ENCODE results near the gene RTKN2. TPM values are rescaled to one million over a fixed set of nuclear protein-coding genes. Genes with fewer than 3 reads are reported as not detected.

Gene RTKN2
- polyA plus RNA-seq, 1 donor from 2014 or later: 4.7 TPM

DNA sequence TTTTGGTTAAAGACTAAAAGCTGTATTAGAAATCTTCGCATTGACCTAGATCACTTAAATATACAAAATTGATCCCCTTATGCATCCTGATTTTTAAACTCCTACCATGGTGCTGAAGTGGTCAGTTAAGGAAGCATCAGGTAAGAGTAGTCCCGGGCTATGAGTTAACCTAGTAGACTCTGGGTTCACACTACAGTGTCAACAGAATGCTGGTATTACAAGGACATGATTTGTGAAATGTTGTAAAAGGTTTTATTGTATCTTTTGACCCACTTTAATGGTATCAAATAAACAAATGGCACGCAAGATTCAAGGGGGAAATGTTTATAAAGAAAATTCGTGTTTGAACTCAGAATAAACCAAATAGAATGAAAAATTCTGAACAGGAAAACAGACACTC, 36.8 kb downstream of the RTKN2 start:
- Histone ChIP-seq H3K4me2 (ENCODE audit: low read length) (no peak overlapping the region), H3K27ac (ENCODE audit: low read length) (no peak overlapping the region)

GRCh38 chr10:62231371-62231770, 37.3 kb downstream of the RTKN2 start:
- no peaks in the 10 kb centered on the region for H3K79me2 ChIP-seq (replicated peaks; ENCODE audit: insufficient read depth, low read length)
- no peak overlapping the region for H3K4me3 ChIP-seq (ENCODE audit: low read length)
- H3F3A ChIP-seq (ENCODE audit: insufficient read depth, low read length, poor library complexity, severe bottlenecking): no peaks in the 10 kb centered on the region
- H3K36me3 ChIP-seq (ENCODE audit: insufficient read depth, low read length): no peaks in the 10 kb centered on the region
- H3K27ac ChIP-seq (ENCODE audit: low read length): no peak overlapping the region
- no peaks in the 10 kb centered on the region for H4K20me1 ChIP-seq (ENCODE audit: insufficient read depth)
- H2AFZ ChIP-seq (ENCODE audit: low read depth, low read length): no peak overlapping the region
- H3K9ac ChIP-seq (ENCODE audit: low read length): no peak overlapping the region
- no peaks in the 10 kb centered on the region for H3K9me3 ChIP-seq (ENCODE audit: low read length)
- no peaks in the 10 kb centered on the region for H3K27me3 ChIP-seq (ENCODE audit: insufficient read depth, low read depth, low read length)
- TF ChIP-seq SMC3 (conservative IDR thresholded peaks at IDR 0.05; ENCODE audit: poor library complexity): no peak
- H3K4me2 ChIP-seq (ENCODE audit: low read length): no peak overlapping the region
- H3K9me2 ChIP-seq (ENCODE audit: insufficient read depth, low read length): no peaks in the 10 kb centered on the region

More for the DNA sequence above, 36.8 kb downstream of the RTKN2 start:
- no peak overlapping the region for H3K9ac ChIP-seq (ENCODE audit: low read length)
- no peak overlapping the region for H3K4me3 ChIP-seq (ENCODE audit: low read length)
- no peaks in the 10 kb centered on the region for H3K79me2 ChIP-seq (replicated peaks; ENCODE audit: insufficient read depth, low read length)
- H3K9me3 ChIP-seq (ENCODE audit: low read length): no peaks in the 10 kb centered on the region
- no peaks in the 10 kb centered on the region for H3F3A ChIP-seq (ENCODE audit: insufficient read depth, low read length, poor library complexity, severe bottlenecking)
- H3K36me3 ChIP-seq (ENCODE audit: insufficient read depth, low read length): no peaks in the 10 kb centered on the region
- no peaks in the 10 kb centered on the region for H3K27me3 ChIP-seq (ENCODE audit: insufficient read depth, low read depth, low read length)
- no peak overlapping the region for H2AFZ ChIP-seq (ENCODE audit: low read depth, low read length)
- no peaks in the 10 kb centered on the region for H3K9me2 ChIP-seq (ENCODE audit: insufficient read depth, low read length)
- no peaks in the 10 kb centered on the region for H4K20me1 ChIP-seq (ENCODE audit: insufficient read depth)
- TF ChIP-seq MXI1 (conservative IDR thresholded peaks at IDR 0.05; ENCODE audit: poor library complexity, severe bottlenecking): no peak

DNA sequence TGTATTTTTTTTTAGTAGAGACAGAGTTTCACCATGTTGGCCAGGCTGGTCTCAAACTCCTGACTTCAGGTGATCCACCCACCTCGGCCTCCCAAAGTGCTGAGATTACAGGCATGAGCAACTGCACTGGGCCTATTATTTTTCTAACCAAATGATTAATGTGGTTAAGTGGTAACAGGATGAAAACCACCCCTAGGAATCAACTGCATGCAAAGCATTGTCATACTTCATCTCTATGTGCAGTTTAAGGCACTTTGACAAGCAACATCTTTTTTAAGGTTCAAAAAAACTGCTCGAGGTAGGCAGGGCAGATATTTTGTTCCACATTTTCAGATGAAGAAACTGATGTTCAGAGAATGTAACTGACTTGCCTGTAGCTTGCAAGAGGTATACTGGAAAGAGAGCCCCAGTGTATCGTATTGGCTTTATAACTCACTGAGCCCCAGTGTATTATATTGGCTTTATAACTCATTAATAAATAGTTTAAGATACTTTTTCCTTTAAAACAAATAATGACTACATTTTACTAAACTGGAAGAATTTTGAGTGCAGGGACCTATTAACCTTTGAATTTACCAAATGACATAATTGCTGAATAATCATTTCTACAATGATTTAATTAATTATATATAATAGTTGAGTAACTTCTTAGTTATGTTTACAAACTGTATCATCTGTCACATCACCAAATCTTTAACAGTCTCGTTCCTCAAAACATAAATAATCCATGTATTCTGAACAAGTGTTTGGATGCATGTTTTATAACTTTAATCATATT, 38.1 kb downstream of the RTKN2 start:
- no peak overlapping the region for H3K4me3 ChIP-seq (ENCODE audit: low read length)
- H3K9ac ChIP-seq (ENCODE audit: low read length): no peak overlapping the region
- H3F3A ChIP-seq (ENCODE audit: insufficient read depth, low read length, poor library complexity, severe bottlenecking): no peaks in the 10 kb centered on the region
- no peaks in the 10 kb centered on the region for H3K9me3 ChIP-seq (ENCODE audit: low read length)
- no peak overlapping the region for H2AFZ ChIP-seq (ENCODE audit: low read depth, low read length)
- H3K27ac ChIP-seq (ENCODE audit: low read length): no peak overlapping the region
- no peaks in the 10 kb centered on the region for H3K9me2 ChIP-seq (ENCODE audit: insufficient read depth, low read length)
- H4K20me1 ChIP-seq (ENCODE audit: insufficient read depth): no peaks in the 10 kb centered on the region
- H3K4me2 ChIP-seq (ENCODE audit: low read length): no peak overlapping the region
- H3K36me3 ChIP-seq (ENCODE audit: insufficient read depth, low read length): no peaks in the 10 kb centered on the region
- H3K27me3 ChIP-seq (ENCODE audit: insufficient read depth, low read depth, low read length): no peaks in the 10 kb centered on the region
- H3K79me2 ChIP-seq (replicated peaks; ENCODE audit: insufficient read depth, low read length): no peaks in the 10 kb centered on the region
- TF ChIP-seq MXI1 (conservative IDR thresholded peaks at IDR 0.05; ENCODE audit: poor library complexity, severe bottlenecking) (no peak), EP300 (conservative IDR thresholded peaks at IDR 0.05; ENCODE audit: poor library complexity, severe bottlenecking) (no peak), REST (IDR thresholded peaks at IDR 0.05; ENCODE audit: borderline replicate concordance) (no peak), POLR2AphosphoS5 (IDR thresholded peaks at IDR 0.05) (no peak)

DNA sequence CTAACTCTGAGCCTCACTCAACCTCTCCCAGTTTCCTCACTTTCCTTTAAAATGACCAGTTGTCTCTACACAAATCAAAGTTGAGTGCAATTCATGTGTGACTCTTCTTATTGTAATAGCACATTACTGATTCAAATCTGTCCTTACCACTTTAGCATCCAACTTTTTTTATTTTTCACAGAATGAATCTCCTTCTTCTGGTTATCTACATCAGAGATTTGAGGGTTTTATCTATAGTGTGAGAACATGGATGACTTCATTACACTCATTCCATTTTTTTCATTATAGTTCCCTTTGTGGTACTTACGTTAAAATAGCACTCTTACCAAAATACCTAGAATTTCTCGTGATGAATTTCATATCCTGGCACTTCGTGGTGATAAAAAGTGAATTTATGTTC, 43.3 kb downstream of the RTKN2 start:
- Histone ChIP-seq H3K4me2 (ENCODE audit: low read length) (no peak overlapping the region), H3K27me3 (ENCODE audit: insufficient read depth, low read depth, low read length) (no peaks in the 10 kb centered on the region), H3K4me3 (ENCODE audit: low read length) (no peak overlapping the region), H3K9ac (ENCODE audit: low read length) (no peak overlapping the region), H3K9me2 (ENCODE audit: insufficient read depth, low read length) (no peaks in the 10 kb centered on the region), H3K9me3 (ENCODE audit: low read length) (no peaks in the 10 kb centered on the region), H3K79me2 (replicated peaks; ENCODE audit: insufficient read depth, low read length) (no peaks in the 10 kb centered on the region), H4K20me1 (ENCODE audit: insufficient read depth) (no peaks in the 10 kb centered on the region), H3K27ac (ENCODE audit: low read length) (no peak overlapping the region), H3F3A (ENCODE audit: insufficient read depth, low read length, poor library complexity, severe bottlenecking) (no peaks in the 10 kb centered on the region), H3K36me3 (ENCODE audit: insufficient read depth, low read length) (no peaks in the 10 kb centered on the region), H2AFZ (ENCODE audit: low read depth, low read length) (no peak overlapping the region)
- TF ChIP-seq MXI1 (conservative IDR thresholded peaks at IDR 0.05; ENCODE audit: poor library complexity, severe bottlenecking): no peak
- TF ChIP-seq SMC3 (conservative IDR thresholded peaks at IDR 0.05; ENCODE audit: poor library complexity): no peak
- TF ChIP-seq, protein P1, sequence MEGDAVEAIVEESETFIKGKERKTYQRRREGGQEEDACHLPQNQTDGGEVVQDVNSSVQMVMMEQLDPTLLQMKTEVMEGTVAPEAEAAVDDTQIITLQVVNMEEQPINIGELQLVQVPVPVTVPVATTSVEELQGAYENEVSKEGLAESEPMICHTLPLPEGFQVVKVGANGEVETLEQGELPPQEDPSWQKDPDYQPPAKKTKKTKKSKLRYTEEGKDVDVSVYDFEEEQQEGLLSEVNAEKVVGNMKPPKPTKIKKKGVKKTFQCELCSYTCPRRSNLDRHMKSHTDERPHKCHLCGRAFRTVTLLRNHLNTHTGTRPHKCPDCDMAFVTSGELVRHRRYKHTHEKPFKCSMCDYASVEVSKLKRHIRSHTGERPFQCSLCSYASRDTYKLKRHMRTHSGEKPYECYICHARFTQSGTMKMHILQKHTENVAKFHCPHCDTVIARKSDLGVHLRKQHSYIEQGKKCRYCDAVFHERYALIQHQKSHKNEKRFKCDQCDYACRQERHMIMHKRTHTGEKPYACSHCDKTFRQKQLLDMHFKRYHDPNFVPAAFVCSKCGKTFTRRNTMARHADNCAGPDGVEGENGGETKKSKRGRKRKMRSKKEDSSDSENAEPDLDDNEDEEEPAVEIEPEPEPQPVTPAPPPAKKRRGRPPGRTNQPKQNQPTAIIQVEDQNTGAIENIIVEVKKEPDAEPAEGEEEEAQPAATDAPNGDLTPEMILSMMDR (IDR thresholded peaks at IDR 0.05; ENCODE audit: poor library complexity, severe bottlenecking): no peak
- no peak for TF ChIP-seq TAF1 (IDR thresholded peaks at IDR 0.05; ENCODE audit: low read depth)
- no peak for TF ChIP-seq POLR2AphosphoS5 (IDR thresholded peaks at IDR 0.05)
- no peak for TF ChIP-seq RAD21 (conservative IDR thresholded peaks at IDR 0.05)
- no peak for TF ChIP-seq EZH2 (IDR thresholded peaks at IDR 0.05; ENCODE audit: borderline replicate concordance, insufficient read depth, low read length, poor library complexity, severe bottlenecking)

Data from neural cell (in vitro differentiated cells).